Measurements from ENCODE around the gene GIPC3. TPM values are rescaled to one million over a fixed set of nuclear protein-coding genes. Genes with fewer than 3 reads are reported as not detected.
"Not testable (repeated sequence)": the region's sequence is repeated elsewhere in the genome, so short reads cannot be mapped to it uniquely, and the experiment has no call there.

The GIPC3 gene
- total RNA-seq, 1 donor from 2014 or later, result 1.9 TPM

GRCh38 chr19:3627351-3627723, 42.1 kb downstream of the GIPC3 start:
- no peak for DNase-seq

GRCh38 chr19:3628766-3629165, 43.5 kb downstream of the GIPC3 start:
- ATAC-seq; intact Hi-C loops (cut with micrococcal nuclease); DNase-seq: not testable (repeated sequence)

More at GRCh38 chr19:3627351-3627723, 42.1 kb downstream of the GIPC3 start:
- intact Hi-C loops (cut with micrococcal nuclease), result no loop called here
- no peak for ATAC-seq

GRCh38 chr19:3631053-3631861, 46.0 kb downstream of the GIPC3 start:
- ATAC-seq (no peak), DNase-seq (no peak)
- intact Hi-C loops (cut with micrococcal nuclease), result no loop called here

GRCh38 chr19:3632098-3632497, 46.8 kb downstream of the GIPC3 start:
- DNase-seq, result no peak
- intact Hi-C loops (cut with micrococcal nuclease), result no loop called here
- no peak for ATAC-seq

- DNase-seq (no peak), ATAC-seq (no peak)
- intact Hi-C loops (cut with micrococcal nuclease), result no loop called here
These were observed 47.7 kb downstream of the GIPC3 start for GRCh38 chr19:3632739-3633558.

- DNase-seq (no peak), ATAC-seq (no peak)
- intact Hi-C loops (cut with micrococcal nuclease), result no loop called here
These were observed 48.3 kb downstream of the GIPC3 start for GRCh38 chr19:3633559-3633988.

- DNase-seq (no peak), ATAC-seq (no peak)
- intact Hi-C loops (cut with micrococcal nuclease), result no loop called here
These were observed 49.3 kb downstream of the GIPC3 start for GRCh38 chr19:3634496-3635045.

- DNase-seq (no peak), ATAC-seq (no peak)
- intact Hi-C loops (cut with micrococcal nuclease), result no loop called here
These were observed 51.2 kb downstream of the GIPC3 start for GRCh38 chr19:3636506-3636905.

GRCh38 chr19:3636962-3637361, 51.7 kb downstream of the GIPC3 start:
- no peak for DNase-seq
- no peak for ATAC-seq
- intact Hi-C loops (cut with micrococcal nuclease), result no loop called here

GRCh38 chr19:3637621-3638020, 52.3 kb downstream of the GIPC3 start:
- intact Hi-C loops (cut with micrococcal nuclease), result no loop called here
- DNase-seq, result no peak
- no peak for ATAC-seq

GRCh38 chr19:3638208-3639193, 53.2 kb downstream of the GIPC3 start:
- no peak for DNase-seq
- no peak for ATAC-seq
- intact Hi-C loops (cut with micrococcal nuclease), result no loop called here

- intact Hi-C loops (cut with micrococcal nuclease), result no loop called here
- ATAC-seq (no peak), DNase-seq (no peak)
These were observed 54.2 kb downstream of the GIPC3 start for GRCh38 chr19:3639479-3639878.

GRCh38 chr19:3641515-3642269, 56.4 kb downstream of the GIPC3 start:
- DNase-seq, result no peak
- no peak for ATAC-seq
- intact Hi-C loops (cut with micrococcal nuclease), result no loop called here

- intact Hi-C loops (cut with micrococcal nuclease), result no loop called here
- no peak for ATAC-seq
- no peak for DNase-seq
These were observed 57.0 kb downstream of the GIPC3 start for GRCh38 chr19:3642296-3642695.

Measured in left ventricle myocardium superior (tissue), 1 donor.